ENCODE results near the gene IL6R.
"Not testable (repeated sequence)": the region's sequence is repeated elsewhere in the genome, so short reads cannot be mapped to it uniquely, and the experiment has no call there.

The IL6R gene

DNA sequence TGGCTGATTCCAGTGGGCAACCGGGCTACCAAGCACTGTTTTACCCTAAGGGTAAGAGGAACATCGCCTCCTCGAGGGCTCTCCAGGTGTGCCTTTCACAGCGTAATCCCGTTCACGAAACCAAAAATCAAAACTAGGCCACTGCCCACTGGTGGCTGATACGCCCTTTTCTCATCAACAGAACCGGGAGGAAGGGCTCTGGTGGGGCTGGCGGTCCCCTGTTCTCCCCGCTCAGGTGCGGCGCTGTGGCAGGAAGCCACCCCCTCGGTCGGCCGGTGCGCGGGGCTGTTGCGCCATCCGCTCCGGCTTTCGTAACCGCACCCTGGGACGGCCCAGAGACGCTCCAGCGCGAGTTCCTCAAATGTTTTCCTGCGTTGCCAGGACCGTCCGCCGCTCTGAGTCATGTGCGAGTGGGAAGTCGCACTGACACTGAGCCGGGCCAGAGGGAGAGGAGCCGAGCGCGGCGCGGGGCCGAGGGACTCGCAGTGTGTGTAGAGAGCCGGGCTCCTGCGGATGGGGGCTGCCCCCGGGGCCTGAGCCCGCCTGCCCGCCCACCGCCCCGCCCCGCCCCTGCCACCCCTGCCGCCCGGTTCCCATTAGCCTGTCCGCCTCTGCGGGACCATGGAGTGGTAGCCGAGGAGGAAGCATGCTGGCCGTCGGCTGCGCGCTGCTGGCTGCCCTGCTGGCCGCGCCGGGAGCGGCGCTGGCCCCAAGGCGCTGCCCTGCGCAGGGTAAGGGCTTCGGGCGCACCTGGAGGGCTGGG, at the start of gene IL6R:
Gene IL6R (plus strand): TSS at position 360 of the 763 bp plus-strand sequence. CDS start 287 bp downstream, at position 647.
- peak; percentile 79 for DNase-seq

DNA sequence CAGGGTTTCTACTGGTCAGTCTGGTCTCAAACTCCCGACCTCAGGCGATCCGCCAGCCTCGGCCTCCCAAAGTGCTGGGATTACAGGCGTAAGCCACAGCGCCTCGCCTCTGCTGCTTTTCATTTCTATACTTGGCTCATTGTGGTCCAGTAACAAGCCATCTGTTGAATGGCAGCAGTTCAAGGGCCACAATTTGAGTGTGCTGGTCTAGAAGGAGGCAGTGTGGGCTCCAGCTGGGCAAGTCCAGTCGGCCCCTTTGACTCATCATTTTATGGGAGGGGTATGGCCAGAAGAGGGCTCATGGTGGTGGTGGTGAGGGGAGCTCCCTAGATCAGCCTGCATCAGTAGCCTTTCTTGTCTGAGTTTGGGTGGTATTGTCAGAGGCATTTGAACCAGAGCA, 46.6 kb upstream of the IL6R start:
- no peak for DNase-seq

DNA sequence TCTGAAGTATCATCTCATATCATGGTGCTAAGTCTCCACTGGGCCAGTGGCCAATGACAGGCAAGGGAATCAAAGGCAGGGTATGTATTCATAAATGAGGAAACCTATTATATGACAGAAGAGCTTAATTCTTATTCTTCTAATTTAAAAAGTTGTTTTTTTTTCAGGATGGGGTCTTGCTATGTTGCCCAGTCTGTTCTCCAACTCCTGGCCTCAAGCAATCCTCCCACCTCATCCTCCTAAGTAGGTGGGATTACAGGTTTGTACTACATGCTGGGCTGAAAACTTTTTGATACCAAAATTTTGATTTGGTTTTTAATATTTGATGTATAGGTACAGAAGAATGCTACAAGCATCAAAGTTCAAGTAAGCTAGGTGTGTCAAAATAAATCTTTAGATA, 44.9 kb upstream of the IL6R start:
- no peak for DNase-seq

DNA sequence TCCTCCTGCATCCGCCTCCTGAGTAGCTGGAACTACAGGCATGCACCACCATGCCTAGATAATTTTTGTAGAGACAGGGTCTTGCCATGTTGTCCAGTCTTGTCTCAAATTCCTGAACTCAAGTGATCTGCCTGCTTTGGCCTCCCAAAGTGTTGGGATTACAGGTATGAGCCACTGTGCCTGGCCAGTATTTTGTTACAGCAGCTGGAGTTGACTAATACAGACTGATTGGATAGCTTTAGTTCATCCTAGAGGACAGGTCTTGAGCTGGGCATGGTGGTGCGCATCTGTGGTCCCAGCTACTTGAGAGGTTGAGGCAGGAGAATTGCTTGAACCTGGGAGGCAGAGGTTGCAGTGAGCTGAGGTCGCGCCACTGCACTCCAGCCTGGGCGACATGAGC, 44.3 kb upstream of the IL6R start:
- DNase-seq, result not testable (repeated sequence)

DNA sequence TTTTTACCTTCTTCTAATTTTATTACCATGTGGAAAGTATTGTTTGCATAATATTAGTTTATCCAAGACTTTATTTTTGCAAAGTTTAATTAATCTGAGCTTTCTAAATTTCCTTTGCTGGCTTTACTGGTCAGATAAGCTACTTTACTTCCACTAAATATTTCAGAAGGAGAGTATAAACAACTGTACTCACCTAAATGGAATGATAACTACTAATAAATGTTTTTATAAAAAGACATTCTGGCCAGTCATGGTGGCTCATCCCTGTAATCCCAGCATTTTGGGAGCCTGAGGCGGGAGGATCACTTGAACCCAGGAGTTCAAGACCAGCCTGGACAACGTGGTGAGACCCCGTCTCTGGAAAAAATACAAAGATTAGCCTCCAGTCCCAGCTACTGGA, 43.8 kb upstream of the IL6R start:
- DNase-seq, result no peak

DNA sequence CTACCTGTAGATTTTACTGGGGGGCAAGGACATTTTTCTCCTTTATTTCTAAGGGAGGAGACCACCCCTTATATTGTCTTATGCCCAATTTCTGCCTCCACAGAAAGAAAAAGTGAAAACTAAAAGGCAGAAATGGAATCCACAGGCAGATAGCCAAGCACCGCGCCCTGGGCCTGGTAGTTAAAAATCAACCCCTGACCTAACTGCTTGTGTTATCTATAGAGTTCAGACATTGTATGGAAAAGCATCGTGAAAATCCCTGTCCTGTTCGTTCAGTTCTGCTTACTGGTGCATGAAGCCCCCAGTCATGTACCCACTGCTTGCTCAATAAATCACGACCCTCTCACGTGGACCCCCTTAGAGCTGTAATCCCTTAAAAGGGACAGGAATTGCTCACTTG, 33.7 kb upstream of the IL6R start:
- no peak for DNase-seq

DNA sequence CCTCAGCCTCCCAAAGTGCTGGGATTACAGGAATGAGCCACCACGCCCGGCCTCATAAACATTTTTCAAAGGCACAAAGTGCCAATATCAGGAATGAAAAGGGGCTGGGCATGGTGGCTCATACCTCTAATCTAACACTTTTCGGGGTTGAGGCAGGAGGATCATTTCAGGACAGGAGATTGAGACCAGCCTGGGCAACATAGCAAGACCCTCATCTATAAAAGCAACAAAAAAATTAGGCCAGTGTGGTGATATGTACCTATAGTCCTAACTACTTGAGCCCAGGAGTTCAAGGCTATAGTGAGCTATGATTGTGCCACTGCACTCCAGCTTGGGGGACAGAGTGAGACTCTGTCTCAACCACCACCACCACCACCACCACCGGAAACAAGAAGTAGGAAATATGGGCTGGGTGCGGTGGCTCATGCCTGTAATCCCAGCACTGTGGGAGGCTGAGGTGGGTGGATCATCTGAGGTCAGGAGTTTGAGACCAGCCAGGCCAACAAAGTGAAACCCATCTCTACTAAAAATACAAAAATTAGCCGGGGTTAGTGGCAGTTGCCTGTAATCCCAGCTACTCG, 31.3 kb upstream of the IL6R start:
- DNase-seq, result not testable (repeated sequence)

DNA sequence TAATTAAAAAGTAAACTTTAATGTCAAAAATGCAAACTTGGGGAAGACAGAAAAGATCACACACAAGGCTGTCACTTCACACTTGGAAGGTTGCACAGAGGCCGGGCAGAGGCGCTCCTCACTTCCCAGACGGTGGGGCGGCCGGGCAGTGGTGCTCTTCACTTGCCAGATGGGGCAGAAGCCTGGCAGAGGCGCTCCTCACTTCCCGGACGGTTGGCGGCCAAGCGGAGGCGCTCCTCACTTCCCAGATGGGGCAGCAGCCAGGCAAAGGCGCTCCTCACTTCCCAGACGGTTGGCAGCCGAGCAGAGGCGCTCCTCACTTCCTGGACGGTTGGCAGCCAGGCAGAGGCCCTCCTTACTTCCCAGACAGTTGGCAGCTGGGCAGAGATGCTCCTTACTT, 25.8 kb upstream of the IL6R start:
- no peak for DNase-seq

DNA sequence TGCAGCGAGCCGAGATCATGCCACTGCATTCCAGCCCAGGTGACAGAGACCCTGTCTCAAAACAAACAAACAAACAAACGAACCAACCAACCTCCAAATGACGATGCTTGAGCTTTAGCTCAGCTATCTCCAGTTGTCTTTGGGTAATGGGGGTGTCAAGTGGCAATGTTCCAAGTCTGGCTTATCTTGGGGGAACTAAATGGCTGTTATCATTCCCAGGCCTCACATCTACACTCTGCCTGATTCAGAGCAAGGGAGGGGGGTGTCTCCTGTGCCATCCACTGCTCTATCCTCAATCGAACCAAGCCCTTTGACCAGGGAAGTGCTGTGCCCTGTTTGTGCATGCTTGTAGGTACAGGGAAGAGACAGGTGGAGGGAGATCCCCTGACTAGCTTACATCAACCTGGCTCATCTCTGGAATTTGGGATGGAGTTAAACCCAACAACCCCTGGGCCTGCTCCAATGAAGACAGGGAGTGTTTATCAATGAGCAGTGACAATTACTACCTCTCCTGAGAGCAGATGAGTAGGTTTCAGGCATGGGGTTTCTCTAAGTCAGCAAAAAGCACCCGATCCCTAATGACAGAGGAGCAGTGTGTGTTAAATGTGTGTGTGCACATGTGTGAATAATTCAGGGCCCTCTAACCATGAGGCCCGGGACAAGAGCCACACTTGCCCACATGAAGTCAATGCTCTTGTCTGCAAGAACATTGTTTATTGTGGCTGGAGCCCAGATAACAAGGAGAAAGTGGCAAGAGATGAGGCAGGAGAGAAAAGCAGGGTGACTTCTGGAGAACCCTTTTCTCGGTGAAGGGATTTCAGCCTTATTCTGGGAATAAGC, 20.3 kb upstream of the IL6R start:
- no peak for DNase-seq

DNA sequence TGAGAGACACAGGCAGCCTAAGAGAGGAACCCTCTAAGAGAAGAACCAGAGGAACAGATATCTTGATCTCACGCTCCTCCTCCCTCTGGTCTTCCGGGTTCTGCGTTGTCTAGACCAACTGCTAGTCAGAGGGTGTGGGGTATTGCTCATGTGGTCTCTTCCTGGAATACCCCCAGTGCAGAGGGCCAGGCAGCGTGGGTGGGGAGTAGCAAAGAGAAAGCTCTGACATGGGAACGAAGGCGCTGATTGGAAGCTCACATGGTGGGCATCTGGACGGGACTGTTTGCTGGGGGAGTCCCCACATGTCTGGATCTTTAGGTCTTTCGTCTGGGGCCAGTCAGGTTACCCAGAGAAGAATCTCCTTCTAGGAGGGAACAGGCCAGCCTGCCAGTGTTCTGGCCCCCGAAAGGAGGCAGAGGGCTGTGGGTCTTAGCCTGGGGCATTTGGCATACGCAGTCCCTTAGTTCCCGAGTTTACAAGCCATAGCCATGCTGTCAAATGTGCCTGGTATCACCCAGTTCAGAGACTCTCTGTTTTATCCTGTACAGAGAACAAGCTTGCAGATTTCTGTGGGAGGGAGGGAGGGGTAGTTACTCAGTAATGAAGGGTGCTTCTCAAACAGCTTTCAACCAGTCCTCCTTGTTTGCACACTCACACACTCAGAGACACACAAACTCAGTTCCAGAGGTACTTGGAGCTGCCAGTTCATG, 18.3 kb upstream of the IL6R start:
- peak; percentile 82 for DNase-seq

DNA sequence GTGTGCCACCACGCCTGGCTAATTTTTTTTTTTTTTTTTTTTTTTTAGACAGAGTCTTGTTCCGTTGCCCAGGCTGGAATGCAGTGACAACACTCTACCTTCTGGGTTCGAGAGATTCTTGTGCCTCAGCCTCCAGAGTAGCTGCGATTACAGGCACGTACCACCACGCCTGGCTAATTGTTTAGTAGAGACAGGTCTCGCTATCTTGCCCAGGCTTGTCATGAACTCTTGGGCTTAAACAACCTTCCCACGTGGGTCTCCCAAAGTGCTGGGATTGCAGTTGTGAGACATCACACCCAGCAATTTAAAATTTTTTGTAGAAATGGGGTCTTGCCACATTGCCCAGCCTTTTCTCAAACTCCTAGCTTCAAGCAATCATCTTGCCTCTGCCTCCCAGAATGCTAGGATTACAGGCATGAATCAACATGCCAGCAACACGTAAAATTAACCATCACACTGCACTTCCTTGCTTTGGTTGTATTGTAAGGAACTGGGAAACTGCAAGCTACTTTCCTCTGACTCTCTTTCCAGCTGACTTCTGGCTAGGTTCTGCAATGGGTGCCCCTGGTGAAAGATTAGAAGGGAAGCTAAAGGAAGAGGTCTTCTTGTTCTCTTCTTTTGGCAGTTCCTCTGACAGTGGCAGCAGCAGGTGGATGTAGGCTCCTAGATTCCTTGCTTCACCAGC, 13.9 kb upstream of the IL6R start:
- no peak for DNase-seq

DNA sequence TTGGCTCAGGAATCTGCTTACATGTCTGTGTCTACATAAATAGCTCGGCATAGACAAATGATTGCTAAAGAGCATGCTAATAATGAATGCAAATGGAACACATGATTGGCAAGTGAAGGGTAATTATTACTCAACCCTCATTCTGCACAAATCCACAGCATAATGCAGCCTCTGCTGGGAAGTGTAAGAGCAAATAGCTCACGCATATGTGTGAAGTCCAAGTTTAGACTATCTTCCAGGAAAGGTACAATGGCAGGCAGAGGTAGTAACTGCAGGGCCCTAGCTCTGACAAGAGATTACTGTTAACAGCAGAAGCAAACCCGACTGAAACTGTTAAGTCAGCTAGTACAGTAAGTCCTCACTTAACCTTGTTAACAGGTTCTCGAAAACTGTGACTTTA, 7.0 kb upstream of the IL6R start:
- no peak for DNase-seq

DNA sequence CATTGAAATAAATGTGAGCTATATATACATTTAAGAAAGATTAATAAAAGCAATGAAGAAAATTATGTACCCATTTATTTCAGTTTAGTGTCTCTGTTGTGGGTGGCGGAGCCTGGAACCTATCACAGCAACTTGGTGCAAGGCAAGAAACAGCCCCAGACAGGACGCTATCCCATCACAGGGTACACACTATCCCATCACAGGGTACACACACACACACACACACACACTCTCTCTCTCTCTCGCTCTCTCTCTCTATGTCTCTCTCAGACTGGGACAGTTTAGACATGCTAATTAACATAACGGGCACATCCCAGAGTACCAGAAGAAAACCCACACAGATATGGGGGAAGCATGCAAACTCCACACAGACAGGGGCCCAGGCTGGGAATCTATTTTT, 6.5 kb upstream of the IL6R start:
- no peak for DNase-seq

DNA sequence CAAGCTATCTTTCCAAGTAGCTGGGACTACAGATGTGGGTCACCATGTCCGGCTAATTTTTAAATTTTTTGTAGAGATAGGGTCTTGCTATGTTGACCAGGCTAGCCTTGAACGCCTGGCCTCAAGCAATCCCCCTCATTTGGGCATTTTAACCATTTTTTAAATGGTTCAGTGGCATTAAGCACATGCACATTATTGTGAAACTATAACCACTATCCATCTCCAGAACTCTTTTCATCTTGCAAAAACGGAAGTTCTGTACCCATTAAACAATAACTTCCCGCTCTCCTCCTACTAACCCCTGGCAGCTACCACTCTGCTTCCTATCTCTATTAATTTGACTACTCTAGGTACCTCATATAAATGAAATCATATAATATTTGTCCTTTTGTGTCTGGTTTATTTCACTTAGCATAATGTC, 4.8 kb upstream of the IL6R start:
- DNase-seq, result no peak

DNA sequence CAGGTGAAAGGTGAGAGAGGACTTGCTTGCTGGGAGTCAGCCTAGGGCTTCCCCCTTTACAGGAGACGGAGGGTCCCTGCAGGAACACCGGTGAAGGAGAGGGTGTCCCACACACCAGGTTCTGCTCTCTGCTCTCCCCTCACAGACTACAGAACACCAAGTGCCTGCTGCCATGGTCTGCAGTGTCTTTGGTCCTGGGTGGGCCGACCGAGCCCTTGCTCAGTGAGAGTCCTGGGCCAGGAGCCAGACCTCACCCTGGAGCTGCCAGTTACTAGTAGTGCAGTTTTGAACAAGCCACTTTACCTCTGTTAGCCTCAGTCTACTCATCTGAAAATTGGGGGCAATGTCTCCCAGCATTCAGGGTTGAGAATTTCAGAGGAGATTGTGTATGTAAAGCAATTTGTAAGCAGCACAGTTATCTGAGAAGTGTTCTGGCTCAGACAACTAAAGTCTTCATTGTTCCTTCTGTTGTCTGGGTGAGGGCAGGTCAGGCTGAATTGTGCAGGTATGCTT, 2.7 kb upstream of the IL6R start:
- DNase-seq, result no peak

DNA sequence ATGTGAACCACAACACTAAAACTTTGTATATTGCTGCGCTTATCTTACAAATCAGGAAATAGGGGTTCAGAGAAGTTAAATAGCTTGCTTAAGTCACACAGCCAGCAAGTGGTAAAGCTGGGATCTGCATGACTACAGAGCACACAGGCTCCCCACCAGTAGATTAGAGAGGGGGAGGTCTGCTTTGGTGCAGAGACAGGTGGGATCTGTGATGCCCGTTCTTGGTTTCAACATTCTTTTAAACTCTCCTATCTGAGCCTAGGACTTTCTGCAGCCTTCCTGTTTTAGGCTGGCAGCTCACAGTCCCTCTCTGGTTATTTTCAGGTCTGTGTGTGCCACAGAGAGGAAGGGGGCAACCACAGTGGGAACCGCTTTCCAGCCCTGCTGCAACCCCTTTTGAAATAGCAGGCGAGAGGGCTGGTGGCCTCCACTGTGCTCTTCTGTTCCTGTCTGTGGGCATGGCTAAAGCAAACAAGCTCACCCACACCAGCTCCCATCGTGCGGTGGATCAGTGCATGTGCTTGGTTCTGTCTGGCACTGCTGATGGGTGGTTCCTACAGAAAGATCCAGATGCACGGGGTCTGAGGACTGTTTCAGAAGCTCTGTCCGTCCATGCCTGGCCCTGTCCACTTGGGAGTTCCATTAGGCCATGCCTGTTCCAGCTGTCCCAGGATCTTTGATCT, 1.7 kb upstream of the IL6R start:
- DNase-seq, result peak; percentile 59

DNA sequence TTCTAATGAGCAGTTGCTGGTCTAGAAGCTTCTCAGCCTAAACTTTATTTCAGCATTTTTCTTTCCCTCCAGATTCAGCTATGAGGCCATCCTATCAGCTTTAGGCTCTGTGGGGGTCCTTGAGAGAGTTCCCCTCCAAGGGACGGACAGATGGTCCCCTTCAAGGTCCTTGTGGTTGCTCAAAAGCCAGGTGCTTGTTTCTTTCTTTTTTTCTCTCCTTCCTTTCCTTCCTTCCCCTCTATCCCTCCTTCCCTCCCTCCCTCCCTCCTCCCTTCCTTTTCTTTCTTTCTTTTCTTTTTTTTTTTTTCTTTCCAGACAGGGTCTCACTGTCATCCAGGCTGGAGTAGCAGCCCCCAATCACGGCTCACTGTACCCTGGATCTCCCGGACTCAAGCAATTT, 1.2 kb upstream of the IL6R start:
- no peak for DNase-seq

DNA sequence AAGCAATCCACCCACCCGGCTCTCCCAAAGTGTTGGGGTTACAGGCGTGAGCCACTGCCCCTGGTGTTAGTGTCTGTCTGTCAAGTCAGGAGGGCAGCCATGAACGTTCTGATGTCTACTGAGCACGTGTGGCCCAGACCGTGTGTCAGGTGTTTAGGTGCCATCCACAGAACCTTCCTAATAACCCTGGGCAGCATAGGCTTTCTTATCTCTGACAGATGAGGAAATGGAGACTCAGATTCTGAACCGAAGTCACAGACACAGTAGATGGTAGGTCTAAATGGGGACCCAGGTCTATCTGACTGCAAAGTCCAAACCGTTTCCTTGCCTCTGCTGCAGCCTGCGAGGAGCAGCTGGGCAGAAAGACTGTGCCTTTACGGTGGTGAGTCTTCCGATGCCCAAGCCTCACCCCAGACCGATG, 622 bp upstream of the IL6R start:
- peak; percentile 38 for DNase-seq

DNA sequence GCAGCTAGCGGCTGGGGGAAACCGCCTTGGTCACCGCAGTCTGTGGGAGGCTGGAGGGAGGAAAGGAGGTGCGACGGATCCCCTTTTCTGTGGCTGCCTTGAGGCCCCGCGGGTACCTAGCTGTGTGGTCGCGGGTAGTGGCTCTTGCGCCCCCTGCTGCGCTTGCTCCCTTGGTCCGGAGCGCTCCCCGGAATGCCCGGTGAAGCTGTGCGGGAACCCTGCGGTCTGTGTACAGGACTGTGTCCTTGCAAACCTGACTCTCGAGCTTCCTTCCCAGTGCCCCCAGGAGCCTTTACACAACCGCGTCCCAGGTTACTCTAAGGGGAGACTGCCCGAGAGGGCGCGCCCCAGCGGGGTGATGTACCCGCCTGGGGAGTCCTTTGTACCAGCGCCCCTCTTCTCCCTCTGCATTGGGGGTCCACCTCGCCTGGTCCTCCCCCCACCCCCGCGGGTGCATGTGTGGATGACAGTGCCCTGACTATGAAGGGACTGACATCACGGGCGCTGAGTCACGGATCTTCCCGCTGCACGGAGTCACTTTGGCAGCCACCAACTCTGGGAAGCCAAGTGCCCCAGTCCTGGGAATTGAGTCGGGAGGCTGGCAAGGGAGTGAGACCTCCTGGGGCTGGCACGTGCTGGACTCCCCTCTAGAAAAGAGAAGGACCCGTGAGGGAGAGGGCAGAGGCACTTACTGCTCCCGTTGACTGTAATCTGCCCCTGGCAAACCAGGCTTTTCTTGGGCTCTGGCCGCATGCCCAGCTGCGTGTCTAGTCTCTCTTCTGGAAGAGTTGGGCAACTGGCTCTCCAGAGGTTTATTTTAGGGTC, 816 bp downstream of the IL6R start:
- DNase-seq, result peak; percentile 48

DNA sequence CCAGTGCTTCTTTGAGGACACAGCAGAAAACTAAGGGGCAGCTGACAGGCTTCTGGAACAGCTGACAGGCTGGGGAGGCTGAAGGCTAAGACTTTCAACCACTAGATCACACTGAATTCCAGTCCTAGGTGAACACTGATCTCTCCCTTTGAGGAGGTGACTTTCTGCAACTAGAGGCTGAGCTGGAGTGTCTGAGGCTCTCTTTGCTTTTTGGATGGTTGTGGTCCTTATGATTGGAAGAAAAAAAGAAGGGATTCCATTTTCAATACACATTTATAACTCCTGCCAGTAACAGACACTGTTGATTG, 1.4 kb downstream of the IL6R start:
- DNase-seq, result no peak

DNA sequence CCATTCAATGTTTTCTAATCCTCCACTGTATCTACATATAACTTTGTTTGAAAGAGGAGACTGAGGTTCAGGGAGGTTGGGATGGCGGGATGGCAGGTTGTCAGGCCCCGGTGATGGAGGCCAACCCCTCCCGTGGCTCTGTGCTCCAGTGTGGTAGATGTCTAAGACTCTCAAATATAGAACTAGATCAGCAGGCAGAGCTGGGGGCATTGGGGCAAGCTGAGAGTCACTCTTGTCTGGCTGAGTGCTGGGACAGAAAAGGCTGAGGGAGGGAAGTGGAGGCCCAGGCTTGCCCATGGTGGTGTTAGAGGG, 1.7 kb downstream of the IL6R start:
- no peak for DNase-seq
